Sigmoid colon (tissue), 3 donors: ENCODE data around the gene TRAF3IP1.

ENCODE experiments used
- CTCF ChIP-seq, 4 experiments: fragments of 450-650 bp in 3 of 4; fragments of 200-600 bp in 1 of 4; IDR thresholded peaks; one replicate each; pipeline ENCODE4 v1.5.1; 2016 to 2019; ENCODE audit warnings: antibody characterized with exemption in 4 of 4, mild to moderate bottlenecking in 3 of 4, moderate library complexity in 2 of 4
- POLR2A ChIP-seq, 2 donors: fragments of 450-650 bp; IDR thresholded peaks; one replicate each; pipeline ENCODE4 v1.6.1; 2016; ENCODE audit warnings: antibody characterized with exemption in 2 of 2, mild to moderate bottlenecking in 2 of 2, moderate library complexity in 2 of 2

GRCh38 chr2:238441262-238442114 lies 121.2 kb downstream of the TRAF3IP1 start:
- TF ChIP-seq CTCF (IDR thresholded peaks at IDR 0.05) = no peak
- TF ChIP-seq POLR2A (IDR thresholded peaks at IDR 0.05) = no peak
